ENCODE data around the gene PCBP2.

The PCBP2 gene

GRCh38 chr12:53513712-53514410 lies 62.0 kb downstream of the PCBP2 start:
- no peak for DNase-seq

- DNase-seq = no peak
Observed at GRCh38 chr12:53514628-53515290, 62.9 kb downstream of the PCBP2 start.

GRCh38 chr12:53515291-53515680 lies 63.4 kb downstream of the PCBP2 start:
- DNase-seq = no peak

GRCh38 chr12:53516758-53517455 lies 65.0 kb downstream of the PCBP2 start:
- no peak for DNase-seq

GRCh38 chr12:53518381-53518780 lies 66.5 kb downstream of the PCBP2 start:
- DNase-seq = no peak

- no peak for DNase-seq
Observed at GRCh38 chr12:53523131-53523530, 71.2 kb downstream of the PCBP2 start.

GRCh38 chr12:53524476-53524875 lies 72.6 kb downstream of the PCBP2 start:
- no peak for DNase-seq

GRCh38 chr12:53530061-53530460 lies 78.2 kb downstream of the PCBP2 start:
- no peak for DNase-seq

All from DMS79 treated with DMSO at 0.1 percent for 48 hours (cell line).